Measurements from ENCODE around the gene IFNL1.
A peak's percentile ranks its signal among the peaks of the same experiment; 100 is the strongest.
"Not testable (repeated sequence)": the region's sequence is repeated elsewhere in the genome, so short reads cannot be mapped to it uniquely, and the experiment has no call there.

IFNL1 gene

GRCh38 chr19:39335168-39335548 lies 39.0 kb downstream of the IFNL1 start:
- DNase-seq (ENCODE audit: low spot score) (no peak), ATAC-seq (ENCODE audit: low read depth) (no peak)
- Histone ChIP-seq H3K27ac (ENCODE audit: poor library complexity, severe bottlenecking) (no peak overlapping the region), H3K9me3 (ENCODE audit: severe bottlenecking) (no peaks in the 10 kb centered on the region), H3K27me3 (ENCODE audit: insufficient read depth, poor library complexity, severe bottlenecking) (no peaks in the 10 kb centered on the region), H3K4me1 (ENCODE audit: insufficient read depth, poor library complexity, severe bottlenecking) (no peaks in the 10 kb centered on the region), H3K36me3 (ENCODE audit: low read depth) (no peaks in the 10 kb centered on the region), H3K4me3 (ENCODE audit: severe bottlenecking) (no peak overlapping the region)
- TF ChIP-seq CTCF (IDR thresholded peaks at IDR 0.05; ENCODE audit: poor library complexity, severe bottlenecking), result no peak

GRCh38 chr19:39336483-39336882 lies 40.3 kb downstream of the IFNL1 start:
- H3K9me3 ChIP-seq (ENCODE audit: severe bottlenecking), result no peaks in the 10 kb centered on the region
- TF ChIP-seq CTCF (IDR thresholded peaks at IDR 0.05; ENCODE audit: poor library complexity, severe bottlenecking), result no peak
- DNase-seq (ENCODE audit: low spot score) (no peak), ATAC-seq (ENCODE audit: low read depth) (no peak)
- no peak overlapping the region for H3K27ac ChIP-seq (ENCODE audit: poor library complexity, severe bottlenecking)
- no peaks in the 10 kb centered on the region for H3K27me3 ChIP-seq (ENCODE audit: insufficient read depth, poor library complexity, severe bottlenecking)
- no peak overlapping the region for H3K4me3 ChIP-seq (ENCODE audit: severe bottlenecking)
- H3K4me1 ChIP-seq (ENCODE audit: insufficient read depth, poor library complexity, severe bottlenecking), result no peaks in the 10 kb centered on the region
- H3K36me3 ChIP-seq (ENCODE audit: low read depth), result no peaks in the 10 kb centered on the region

GRCh38 chr19:39339674-39340073 lies 43.5 kb downstream of the IFNL1 start:
- Histone ChIP-seq H3K27ac (ENCODE audit: poor library complexity, severe bottlenecking) (no peak overlapping the region), H3K9me3 (ENCODE audit: severe bottlenecking) (no peaks in the 10 kb centered on the region), H3K4me3 (ENCODE audit: severe bottlenecking) (no peak overlapping the region), H3K4me1 (ENCODE audit: insufficient read depth, poor library complexity, severe bottlenecking) (peaks cover 5% of the 10 kb centered on the region), H3K36me3 (ENCODE audit: low read depth) (no peaks in the 10 kb centered on the region), H3K27me3 (ENCODE audit: insufficient read depth, poor library complexity, severe bottlenecking) (no peaks in the 10 kb centered on the region)
- DNase-seq (ENCODE audit: low spot score) (no peak), ATAC-seq (ENCODE audit: low read depth) (no peak)
- no peak for TF ChIP-seq CTCF (IDR thresholded peaks at IDR 0.05; ENCODE audit: poor library complexity, severe bottlenecking)

- H3K27me3 ChIP-seq (ENCODE audit: insufficient read depth, poor library complexity, severe bottlenecking); H3K36me3 ChIP-seq (ENCODE audit: low read depth); ATAC-seq (ENCODE audit: low read depth); H3K27ac ChIP-seq (ENCODE audit: poor library complexity, severe bottlenecking); H3K4me1 ChIP-seq (ENCODE audit: insufficient read depth, poor library complexity, severe bottlenecking); DNase-seq (ENCODE audit: low spot score); H3K4me3 ChIP-seq (ENCODE audit: severe bottlenecking); H3K9me3 ChIP-seq (ENCODE audit: severe bottlenecking): not testable (repeated sequence)
Measured at GRCh38 chr19:39340156-39340555, 43.9 kb downstream of the IFNL1 start.

- H3K9me3 ChIP-seq (ENCODE audit: severe bottlenecking), result no peaks in the 10 kb centered on the region
- H3K4me3 ChIP-seq (ENCODE audit: severe bottlenecking), result peak overlapping the region; percentile 80
- DNase-seq (ENCODE audit: low spot score) (no peak), ATAC-seq (ENCODE audit: low read depth) (peak; percentile 15)
- peaks cover 9% of the 10 kb centered on the region for H3K36me3 ChIP-seq (ENCODE audit: low read depth)
- peaks cover 5% of the 10 kb centered on the region for H3K4me1 ChIP-seq (ENCODE audit: insufficient read depth, poor library complexity, severe bottlenecking)
- peak overlapping the region; percentile 46 for H3K27ac ChIP-seq (ENCODE audit: poor library complexity, severe bottlenecking)
- no peaks in the 10 kb centered on the region for H3K27me3 ChIP-seq (ENCODE audit: insufficient read depth, poor library complexity, severe bottlenecking)
- no peak for TF ChIP-seq CTCF (IDR thresholded peaks at IDR 0.05; ENCODE audit: poor library complexity, severe bottlenecking)
Measured at GRCh38 chr19:39341129-39341718, 45.0 kb downstream of the IFNL1 start.
